Stimulated activated CD8-positive, alpha-beta memory T cell treated with anti-CD3 and anti-CD28 coated beads, Interleukin-4, amount 100 ng/mL, for 4 hours (primary cell): Measurements from ENCODE around the gene S1PR4.
"Not testable (repeated sequence)": the region's sequence is repeated elsewhere in the genome, so short reads cannot be mapped to it uniquely, and the experiment has no call there.

ENCODE experiments used
- DNase-seq, 2 donors: peaks; one replicate each; pipeline ENCODE4 v3.0.0-alpha.2; 2020; ENCODE audit warnings: low read depth in 2 of 2, low spot score in 1 of 2

Gene S1PR4

DNA sequence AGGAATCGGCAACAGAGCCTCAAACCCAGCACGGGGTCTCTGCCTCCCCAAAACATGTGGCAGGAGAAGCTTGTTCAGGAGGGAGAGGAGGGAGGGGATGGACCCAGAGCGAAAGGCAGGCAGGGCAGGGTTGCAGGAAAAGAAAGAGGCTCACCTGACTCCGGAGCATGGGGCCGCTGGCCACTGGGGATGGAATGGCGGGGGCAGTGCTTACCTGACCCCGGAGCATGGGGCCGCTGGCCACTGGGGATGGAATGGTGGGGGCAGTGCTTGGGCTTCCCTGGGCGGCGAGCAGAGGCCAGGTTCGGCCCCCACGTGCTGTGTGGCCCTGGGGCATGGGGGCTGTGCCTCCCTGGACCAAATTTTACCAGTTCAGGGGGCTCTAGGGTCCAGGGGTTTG is 32.6 kb downstream of the S1PR4 start:
- no peak for DNase-seq

DNA sequence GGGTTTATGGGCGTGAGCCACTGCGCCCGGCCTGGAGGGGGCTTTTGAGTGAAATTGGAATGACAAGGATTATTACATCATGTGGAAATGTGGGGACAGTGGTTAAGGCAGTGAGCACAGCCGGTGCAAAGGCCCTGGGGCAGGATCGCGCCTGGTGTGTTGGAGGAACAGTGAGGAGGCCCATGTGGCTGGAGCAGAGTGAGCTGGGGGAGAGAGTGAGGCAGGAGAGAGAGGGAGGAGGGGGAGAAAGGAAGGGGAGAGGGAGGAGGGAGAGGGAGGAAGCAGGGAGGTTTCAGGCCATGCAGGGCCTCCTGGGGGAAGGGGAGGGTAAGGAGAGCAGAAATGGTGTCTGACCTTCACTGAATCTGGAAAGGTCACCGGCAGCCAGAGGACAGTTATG is 34.6 kb downstream of the S1PR4 start:
- no peak for DNase-seq

DNA sequence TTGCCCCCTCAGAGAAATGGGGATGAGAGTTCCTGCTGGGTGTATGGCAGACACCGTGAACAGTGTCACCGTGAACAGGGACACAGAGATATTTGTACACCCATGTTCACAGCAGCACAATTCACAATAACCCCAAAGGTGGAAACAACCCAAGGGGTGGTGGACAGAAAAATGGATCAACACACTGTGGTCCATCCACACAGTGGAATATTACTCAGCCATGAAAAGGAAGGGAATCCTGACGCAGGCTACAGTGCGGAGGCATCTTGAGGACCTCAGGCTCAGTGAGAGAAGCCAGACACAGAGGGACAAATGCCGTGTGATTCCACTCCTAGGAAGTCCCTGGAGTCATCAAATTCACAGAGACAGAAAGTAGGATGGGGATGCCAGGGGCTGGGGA is 38.3 kb downstream of the S1PR4 start:
- no peak for DNase-seq

DNA sequence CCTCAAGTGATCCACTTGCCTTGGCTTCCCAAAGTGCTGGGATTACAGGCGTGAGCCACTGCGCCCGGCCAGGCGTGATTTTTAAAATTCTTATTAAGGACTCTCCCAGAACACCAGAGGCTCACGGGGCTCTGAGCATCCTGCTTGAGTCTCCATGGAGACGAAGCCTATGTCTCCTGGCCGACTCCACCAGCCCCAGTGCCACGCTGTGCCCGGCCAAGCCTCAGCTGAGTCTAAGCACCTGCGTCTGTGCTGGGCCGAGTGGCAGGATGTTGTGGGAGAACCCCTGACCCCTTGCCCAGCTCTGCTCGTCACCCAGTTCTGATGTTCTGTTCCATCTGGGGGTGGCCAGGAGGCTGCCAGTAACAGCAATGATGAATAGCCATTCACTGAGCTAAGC is 42.0 kb downstream of the S1PR4 start:
- DNase-seq = no peak

DNA sequence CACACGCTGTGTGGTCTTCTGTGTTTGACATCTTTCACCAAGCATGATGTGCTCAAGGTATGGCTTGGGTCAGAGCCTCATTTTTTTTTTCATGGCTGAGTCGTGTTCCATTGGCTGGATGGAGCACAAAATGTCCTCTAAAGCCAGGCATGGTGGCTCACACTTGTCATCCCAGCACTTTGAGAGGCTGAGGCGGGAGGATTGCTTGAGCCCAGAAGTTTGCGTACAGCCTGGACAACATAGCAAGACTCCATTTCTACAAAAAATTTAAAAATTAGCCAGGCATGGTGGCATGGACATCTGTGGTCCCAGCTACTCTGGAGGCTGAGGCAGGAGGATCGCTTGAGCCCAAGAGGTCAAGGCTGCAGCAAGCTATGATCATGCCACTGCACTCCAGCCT is 43.0 kb downstream of the S1PR4 start:
- DNase-seq = not testable (repeated sequence)

DNA sequence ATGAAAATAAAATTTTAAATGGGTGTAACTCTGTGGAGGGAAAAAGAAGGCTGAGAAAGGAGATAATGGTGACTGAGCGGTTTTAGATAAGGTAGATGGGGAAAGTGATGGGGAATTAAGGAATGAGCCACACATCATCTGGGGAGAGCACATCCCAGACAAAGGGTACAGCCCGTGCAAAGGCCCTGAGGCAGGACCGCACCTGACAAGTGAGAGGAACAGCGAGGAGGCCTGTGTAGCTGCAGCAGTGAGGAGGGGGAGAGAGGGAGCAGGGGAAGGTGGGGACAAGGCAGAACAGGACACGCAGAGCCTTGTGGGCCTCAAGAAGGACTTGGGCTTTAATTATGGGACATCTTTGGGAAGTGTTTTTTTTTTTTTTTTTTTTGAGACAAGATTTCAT is 44.1 kb downstream of the S1PR4 start:
- no peak for DNase-seq

DNA sequence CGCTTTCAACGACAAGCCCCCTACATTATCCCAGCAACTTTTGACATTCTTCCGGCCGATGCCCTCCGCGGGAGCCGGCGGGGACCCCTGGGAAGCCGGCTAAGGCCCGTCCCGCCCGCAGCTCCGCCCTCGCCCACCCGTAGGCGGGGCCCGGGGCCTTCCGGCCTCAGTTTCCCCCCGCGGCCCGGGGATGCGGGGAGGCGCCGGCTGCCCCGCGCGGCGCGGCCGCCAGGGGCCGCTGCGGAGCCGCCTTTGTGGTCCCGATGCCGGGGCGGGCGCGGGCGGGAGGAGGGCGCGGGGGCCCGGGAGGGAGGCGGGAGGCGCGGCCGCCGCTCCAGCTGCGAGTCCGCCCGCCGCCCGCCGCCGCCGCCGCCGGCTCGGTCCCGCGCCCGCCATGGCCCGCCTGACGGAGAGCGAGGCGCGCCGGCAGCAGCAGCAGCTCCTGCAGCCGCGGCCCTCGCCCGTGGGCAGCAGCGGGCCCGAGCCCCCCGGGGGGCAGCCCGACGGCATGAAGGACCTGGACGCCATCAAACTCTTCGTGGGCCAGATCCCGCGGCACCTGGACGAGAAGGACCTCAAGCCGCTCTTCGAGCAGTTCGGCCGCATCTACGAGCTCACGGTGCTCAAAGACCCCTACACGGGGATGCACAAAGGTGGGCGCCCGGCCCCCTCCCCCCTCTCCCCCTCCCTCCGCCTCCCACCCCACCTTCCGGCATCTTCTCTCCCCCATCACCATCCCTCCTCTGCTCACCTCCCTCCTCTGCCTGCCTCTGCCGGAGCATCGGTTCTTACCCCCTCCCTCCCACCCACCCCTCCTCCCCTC is 46.0 kb downstream of the S1PR4 start, which contains the start of gene CELF5:
TSS of gene CELF5 (plus strand) at position 316 of the 823 bp plus-strand sequence. CDS start at position 395, 79 bp downstream.
- DNase-seq = peak; percentile 20 to 26

DNA sequence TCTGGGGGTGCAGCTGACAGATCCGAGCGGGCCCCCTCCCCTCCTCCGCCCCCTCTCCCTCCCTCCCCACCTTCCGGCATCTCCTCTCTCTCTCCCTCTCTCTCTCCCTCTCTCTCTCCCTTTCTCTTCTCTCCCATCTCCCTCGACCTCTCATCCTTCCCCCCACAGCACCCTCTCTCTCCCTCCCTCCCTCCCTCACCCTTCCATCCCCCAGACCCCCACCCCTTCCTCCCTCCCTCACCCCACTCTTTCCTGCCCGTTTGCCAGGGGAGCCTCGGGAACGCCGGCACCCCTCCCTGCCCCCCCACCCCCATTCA is 46.6 kb downstream of the S1PR4 start:
- DNase-seq = no peak

DNA sequence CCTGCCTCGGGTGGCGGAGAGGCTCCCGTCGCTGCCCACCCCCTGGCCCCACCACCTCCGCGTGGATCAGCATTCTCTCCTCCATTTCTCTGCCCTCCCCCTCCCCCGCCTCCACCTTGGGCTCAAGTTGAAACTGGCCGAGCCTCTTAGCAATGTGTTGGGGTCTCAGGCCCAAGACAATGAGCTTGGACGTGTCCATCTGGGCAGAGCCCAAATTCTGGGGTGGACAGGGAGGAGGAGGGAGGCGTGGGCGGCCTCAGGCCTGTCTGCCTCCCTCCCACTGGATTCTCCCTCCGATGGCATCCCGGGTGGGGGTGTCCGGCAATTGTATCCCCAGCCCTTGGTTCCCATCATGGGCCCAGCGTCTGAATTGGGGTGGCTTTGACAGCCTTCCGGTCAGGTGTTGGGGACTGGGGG is 47.1 kb downstream of the S1PR4 start:
- no peak for DNase-seq

DNA sequence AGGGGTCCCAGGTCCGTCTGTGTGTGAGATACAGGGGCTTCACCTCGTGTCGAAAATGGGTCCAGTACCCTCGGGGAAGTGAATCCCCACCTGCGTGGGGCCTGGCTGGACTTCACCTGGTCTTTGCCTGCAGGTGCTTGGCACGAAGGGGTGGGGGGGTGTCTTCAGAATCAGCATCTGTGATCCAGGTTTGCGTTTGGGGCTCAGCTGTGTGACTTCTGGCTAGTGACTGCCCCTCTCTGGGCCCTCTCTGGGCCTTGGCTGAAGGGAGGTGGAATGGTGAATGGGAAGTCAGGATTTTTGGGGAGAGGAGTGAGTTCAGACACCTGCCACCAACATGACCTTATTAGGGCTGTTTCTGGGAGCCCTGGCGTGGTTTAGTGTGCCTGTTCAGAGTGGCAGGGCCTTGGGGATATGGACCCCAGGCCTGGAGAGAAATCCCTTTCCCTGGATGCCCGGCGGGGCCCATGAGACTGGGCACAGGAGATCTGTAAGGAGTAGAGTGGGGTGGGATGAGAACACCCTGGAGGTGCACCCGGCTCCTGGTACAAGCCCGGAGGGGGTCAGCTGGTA is 48.6 kb downstream of the S1PR4 start:
- no peak for DNase-seq

DNA sequence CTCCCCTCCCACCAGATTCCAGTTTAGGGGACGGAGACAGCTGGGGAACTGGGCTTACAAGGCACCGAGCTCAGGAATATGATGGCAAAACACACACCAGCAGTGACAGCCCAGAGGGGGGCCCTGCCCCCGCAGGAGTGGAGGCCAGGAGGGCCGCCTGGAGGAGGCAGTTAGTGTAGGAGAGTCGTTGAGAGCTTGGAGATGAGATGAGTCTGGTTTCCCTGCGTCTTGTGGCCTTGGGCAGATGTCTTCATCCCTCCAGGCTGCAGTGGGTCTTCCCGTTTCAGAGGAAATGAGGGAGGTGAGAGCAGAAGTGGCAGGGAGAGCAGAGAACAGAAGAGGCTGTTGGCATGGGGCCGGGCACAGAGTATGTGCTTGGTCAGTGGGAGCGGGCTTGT is 50.8 kb downstream of the S1PR4 start:
- no peak for DNase-seq
